HL-60/S4 (cell line): Measurements from ENCODE around the gene GPSM1.

ENCODE experiments used
- in situ Hi-C: fragments of 300-500 bp; cut with MboI; formaldehyde crosslinking; loops from 2 replicates; pipeline ENCODE4 v1.14.3; 2022; ENCODE audit warnings: low sequenced_read_pairs

The GPSM1 gene

GRCh38 chr9:136327304-136327974 is at the start of gene GPSM1:
TSS of gene GPSM1 (plus strand) at chr9:136327539. CDS start at chr9:136327696, 157 bp downstream.
- in situ Hi-C loops: loop anchor here (25.0 kb wide), 1 partner anchor 310 kb away; no protein-coding TSS in a partner anchor

- in situ Hi-C loops: no loop called here
Measured at GRCh38 chr9:136277746-136278145, 49.6 kb upstream of the GPSM1 start.

- in situ Hi-C loops: no loop called here
Measured at GRCh38 chr9:136278221-136278620, 49.1 kb upstream of the GPSM1 start.

- in situ Hi-C loops: no loop called here
Measured at GRCh38 chr9:136278894-136279293, 48.4 kb upstream of the GPSM1 start.

GRCh38 chr9:136279471-136279870 is 47.9 kb upstream of the GPSM1 start:
- in situ Hi-C loops: no loop called here

- in situ Hi-C loops: no loop called here
Measured at GRCh38 chr9:136280535-136281315, 46.6 kb upstream of the GPSM1 start.

- in situ Hi-C loops: no loop called here
Measured at GRCh38 chr9:136281421-136282271, 45.7 kb upstream of the GPSM1 start.

GRCh38 chr9:136282272-136282861 is 45.0 kb upstream of the GPSM1 start:
- in situ Hi-C loops: no loop called here

GRCh38 chr9:136283291-136284235 is 43.8 kb upstream of the GPSM1 start:
- in situ Hi-C loops: no loop called here

GRCh38 chr9:136284311-136284710 is 43.0 kb upstream of the GPSM1 start:
- in situ Hi-C loops: no loop called here

GRCh38 chr9:136284951-136285350 is 42.4 kb upstream of the GPSM1 start:
- in situ Hi-C loops: no loop called here

- in situ Hi-C loops: no loop called here
Measured at GRCh38 chr9:136285501-136286358, 41.6 kb upstream of the GPSM1 start.

GRCh38 chr9:136286359-136286986 is 40.9 kb upstream of the GPSM1 start:
- in situ Hi-C loops: no loop called here

- in situ Hi-C loops: no loop called here
Measured at GRCh38 chr9:136286987-136287379, 40.4 kb upstream of the GPSM1 start.

- in situ Hi-C loops: no loop called here
Measured at GRCh38 chr9:136287960-136288753, 39.2 kb upstream of the GPSM1 start.

GRCh38 chr9:136289651-136290507 is 37.5 kb upstream of the GPSM1 start:
- in situ Hi-C loops: no loop called here

- in situ Hi-C loops: no loop called here
Measured at GRCh38 chr9:136290508-136291000, 36.8 kb upstream of the GPSM1 start.
